ENCODE measurements around the gene HBEGF.

DNA sequence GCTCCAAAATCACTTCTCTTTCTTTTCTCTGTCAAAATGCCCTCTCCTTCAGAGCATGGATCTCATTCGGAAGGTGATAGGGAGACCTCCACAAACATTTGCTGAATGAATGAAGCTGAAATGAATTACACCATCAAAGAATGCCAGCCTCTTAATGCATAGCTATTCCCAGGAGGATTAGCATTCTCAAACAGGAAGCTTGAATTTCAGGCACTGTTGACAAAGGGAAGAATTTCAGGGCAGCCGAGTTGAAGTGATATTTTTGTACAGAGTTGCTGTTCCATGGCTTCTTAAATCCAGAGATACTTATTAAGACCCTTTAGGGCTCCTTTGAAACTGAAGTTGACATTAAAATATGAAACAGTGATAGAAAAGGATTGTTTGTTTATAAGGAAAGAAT lies 18.8 kb downstream of the HBEGF start:
- no peak for TF ChIP-seq GABPA (IDR thresholded peaks at IDR 0.05; ENCODE audit: low read depth)
- TF ChIP-seq, protein P1, sequence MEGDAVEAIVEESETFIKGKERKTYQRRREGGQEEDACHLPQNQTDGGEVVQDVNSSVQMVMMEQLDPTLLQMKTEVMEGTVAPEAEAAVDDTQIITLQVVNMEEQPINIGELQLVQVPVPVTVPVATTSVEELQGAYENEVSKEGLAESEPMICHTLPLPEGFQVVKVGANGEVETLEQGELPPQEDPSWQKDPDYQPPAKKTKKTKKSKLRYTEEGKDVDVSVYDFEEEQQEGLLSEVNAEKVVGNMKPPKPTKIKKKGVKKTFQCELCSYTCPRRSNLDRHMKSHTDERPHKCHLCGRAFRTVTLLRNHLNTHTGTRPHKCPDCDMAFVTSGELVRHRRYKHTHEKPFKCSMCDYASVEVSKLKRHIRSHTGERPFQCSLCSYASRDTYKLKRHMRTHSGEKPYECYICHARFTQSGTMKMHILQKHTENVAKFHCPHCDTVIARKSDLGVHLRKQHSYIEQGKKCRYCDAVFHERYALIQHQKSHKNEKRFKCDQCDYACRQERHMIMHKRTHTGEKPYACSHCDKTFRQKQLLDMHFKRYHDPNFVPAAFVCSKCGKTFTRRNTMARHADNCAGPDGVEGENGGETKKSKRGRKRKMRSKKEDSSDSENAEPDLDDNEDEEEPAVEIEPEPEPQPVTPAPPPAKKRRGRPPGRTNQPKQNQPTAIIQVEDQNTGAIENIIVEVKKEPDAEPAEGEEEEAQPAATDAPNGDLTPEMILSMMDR (IDR thresholded peaks at IDR 0.05; ENCODE audit: insufficient read depth, low read length): no peak

Measured in HL-60 (cell line).